NOMO-1 treated with dmso at 0.1 percent for 144 hours (cell line): ENCODE data around the gene HPX.
A peak's percentile ranks its signal among the peaks of the same experiment; 100 is the strongest.

Experiments
- DNase-seq: peaks from one replicate; lab custom pipeline; 2025; ENCODE audit not compliant: unreplicated experiment; lab: John Stamatoyannopoulos, UW

The HPX gene

GRCh38 chr11:6418557-6419008 is 22.2 kb downstream of the HPX start:
- DNase-seq: no peak

DNA sequence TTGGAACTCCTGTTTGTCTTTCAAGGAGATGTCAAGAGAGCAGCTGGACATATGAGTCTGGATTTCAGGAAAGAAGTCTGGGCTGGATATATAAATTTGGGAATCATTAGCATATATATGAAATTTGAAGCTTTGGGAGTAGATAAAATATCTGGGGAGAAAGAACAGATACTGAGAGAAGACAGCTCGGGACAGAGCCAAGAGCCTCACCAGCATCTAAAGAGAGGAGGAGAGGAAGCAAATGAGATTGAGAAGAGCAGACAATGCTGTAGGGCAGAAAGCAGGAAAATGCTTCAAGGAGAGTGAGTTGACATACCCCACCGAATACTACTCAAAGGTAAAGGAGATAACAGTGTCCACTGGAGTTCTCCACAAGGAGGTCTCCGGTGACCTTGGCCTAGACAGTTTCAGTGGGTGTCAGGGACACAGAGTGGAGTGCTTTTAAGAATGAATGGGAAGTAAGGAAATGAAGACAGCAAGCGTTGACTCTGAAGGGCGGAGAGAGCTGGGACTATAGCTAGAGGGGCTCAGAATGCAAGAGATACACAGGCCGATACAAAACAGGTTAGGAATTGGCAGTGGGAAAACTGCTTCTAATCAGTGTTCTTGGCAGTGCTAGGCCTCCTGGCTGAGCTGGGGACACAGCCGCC is 22.8 kb downstream of the HPX start:
- DNase-seq: no peak

DNA sequence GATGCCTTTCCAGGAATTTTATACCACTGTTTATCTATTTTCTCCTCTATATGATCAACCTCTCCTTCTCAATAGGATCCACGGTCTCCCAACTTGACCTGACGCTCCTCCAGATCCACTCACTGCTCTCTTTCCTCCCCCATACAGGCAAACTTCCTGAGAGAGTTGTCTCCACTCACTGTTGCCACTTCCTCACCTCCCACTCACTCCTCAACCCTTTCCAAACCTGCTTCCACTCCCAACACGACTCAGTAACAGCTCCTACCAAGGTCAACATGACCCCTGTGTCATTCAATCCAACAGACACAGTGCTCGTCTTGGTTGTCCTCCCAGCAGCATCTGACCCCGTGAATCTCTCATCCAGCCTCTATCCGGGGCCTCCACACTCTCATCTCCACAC is 25.0 kb downstream of the HPX start:
- DNase-seq: no peak

DNA sequence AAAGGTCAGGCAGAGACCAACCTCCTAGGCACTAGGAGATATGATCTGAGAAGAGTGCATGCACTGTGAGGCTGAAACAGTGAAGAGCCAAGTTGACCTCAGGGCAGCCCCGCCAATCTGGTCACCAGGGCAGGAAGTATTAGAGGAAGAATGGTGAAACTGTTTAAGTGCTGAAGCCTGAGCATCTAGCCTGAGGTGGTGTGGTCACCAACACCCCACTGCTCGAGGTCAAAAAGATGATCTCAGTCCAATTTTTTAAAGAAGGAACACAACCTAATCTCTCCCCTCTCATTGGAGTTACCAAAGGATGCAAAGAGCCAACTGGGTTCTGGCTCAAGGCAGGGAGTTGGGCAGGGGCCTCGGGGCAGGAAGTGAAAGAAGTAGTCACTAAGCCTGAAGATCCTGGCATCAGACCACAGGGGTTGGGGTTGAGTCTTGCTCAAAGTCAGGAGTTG is 25.9 kb downstream of the HPX start:
- peak; percentile 45 for DNase-seq

- no peak for DNase-seq
Observed at GRCh38 chr11:6413791-6414201, 27.0 kb downstream of the HPX start.

- no peak for DNase-seq
Observed at GRCh38 chr11:6411594-6412031, 29.2 kb downstream of the HPX start.

DNA sequence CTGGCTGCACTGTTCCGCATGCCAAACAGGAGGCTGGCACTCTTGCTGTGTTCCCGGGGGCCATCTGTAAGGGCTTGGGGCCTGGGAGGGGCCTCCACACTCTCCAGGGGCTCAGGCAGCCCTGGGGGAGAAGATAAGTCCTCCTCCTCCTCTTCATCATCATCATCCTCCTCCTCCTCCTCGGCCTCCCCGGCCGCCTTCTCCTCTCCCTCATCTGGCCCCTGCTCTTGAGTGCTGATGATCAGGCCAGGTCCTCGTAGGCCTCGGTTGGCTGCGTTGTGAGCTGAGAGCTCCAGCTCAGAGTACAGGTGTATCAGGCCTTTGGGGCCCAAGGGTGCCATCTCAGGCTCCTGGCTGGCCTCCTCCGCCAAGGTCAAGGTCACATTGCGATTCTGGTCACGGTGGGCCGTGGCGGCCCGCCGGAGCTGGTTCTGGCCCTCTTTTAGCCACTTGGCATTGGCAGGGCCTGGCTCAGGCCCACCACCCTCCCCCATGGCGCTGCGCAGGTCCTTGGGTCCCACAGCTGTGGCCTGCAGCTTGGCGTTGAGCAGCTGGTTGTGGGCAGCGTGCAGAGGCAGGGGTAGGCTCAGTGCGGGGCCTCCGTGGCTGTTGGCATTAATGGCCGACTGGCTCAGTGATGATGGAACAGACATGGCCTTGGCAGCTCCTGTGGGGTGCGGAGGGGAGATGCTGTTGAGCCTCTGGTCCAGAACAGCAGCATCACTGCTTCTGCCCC is 29.9 kb downstream of the HPX start:
- no peak for DNase-seq

- no peak for DNase-seq
Observed at GRCh38 chr11:6406370-6406769, 34.4 kb downstream of the HPX start.

DNA sequence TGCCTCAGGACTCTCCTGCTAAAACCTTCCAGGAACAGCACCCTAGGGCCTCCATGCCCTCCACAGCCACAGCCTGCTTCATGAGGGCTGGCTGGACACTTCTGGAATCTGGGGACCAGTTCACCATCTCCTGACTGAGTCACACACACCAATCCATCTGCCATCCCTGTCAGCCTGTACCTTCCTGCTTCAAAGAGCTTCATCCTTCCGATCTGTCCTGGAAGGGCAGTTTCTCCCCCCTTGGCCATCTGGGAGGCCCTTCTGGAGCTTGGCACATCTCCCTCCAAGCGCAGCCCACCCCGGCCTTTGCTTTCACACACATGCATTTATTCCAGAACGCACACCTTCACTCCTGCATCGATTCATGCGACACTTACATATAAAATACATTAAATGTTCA is 34.9 kb downstream of the HPX start:
- no peak for DNase-seq

- DNase-seq: no peak
Observed at GRCh38 chr11:6405052-6405667, 35.6 kb downstream of the HPX start.

DNA sequence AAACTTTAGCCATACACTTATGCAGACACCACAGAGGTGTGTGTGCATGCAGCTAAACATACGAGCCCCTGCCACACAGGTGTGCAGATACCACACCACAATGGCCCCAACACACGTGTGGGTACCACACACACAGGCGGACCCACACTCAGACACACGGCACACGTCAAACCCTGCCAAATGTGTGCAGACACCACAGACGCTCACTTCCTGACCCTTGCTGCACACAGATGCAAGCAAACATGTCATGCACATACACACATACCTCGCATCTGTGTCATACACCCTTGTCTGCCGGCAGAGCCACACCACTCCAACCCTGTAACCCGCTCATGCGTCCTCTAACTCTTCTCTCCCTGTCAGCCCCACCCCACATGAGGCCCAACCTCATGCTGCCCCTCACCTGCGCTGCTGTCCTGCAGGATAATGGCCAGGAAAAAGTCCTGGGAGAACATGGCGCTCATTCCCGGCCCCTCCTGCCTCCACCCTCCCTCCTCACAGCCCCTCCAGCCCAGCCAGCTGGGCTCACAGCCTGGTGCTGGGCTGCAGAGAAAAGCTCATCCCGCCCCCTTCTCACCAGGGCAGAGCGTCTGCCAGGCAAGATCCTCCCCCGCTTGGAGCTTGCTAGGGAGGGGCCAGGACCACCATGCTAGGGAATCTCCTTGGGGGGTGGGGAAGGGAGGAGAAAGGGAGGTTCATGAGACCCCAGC is 36.3 kb downstream of the HPX start:
- no peak for DNase-seq

- DNase-seq: no peak
Observed at GRCh38 chr11:6403539-6403938, 37.2 kb downstream of the HPX start.

GRCh38 chr11:6402561-6402981 is 38.2 kb downstream of the HPX start:
- DNase-seq: no peak

DNA sequence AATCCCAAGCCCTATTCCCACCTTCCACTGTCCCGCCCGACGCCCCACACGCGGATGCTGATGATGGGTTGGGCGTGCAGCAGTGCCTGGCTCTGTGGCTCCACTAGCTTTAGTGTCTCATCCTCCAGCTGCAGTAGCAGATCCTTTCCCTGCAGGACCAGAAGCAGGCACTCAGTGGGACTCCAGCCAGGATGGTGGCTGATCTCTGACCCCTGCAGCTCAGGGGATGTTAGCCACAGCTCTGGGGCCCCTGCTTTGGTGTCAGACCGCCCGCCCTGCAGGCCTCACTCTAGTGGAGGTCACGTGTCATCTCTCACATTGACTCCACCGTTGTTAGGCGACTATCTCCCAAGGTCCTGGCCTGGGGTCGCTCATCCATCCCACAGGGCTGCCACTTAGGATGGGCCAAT is 38.7 kb downstream of the HPX start:
- no peak for DNase-seq

- DNase-seq: no peak
Observed at GRCh38 chr11:6401464-6401863, 39.3 kb downstream of the HPX start.

- no peak for DNase-seq
Observed at GRCh38 chr11:6400431-6401345, 40.1 kb downstream of the HPX start.

- DNase-seq: no peak
Observed at GRCh38 chr11:6397636-6398035, 43.2 kb downstream of the HPX start.

DNA sequence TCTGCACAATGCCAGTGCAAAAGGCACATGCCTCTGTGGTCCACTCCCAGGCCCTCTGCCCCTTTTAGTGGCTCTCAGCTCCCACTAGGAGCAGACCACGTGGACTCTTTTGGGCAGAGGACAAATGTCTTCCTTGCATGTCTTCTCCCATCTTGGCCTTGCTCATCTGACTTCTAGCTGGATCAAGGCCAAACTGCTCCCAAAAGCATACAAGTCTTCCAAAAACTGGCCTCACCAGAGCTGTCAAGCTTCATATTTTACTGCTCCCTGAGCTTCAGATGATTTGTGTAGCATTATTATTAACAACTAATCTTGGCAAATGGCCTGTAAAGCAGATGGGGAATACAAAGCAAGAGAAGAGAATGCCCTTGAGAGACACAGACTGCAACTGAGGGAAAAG is 43.6 kb downstream of the HPX start:
- no peak for DNase-seq

DNA sequence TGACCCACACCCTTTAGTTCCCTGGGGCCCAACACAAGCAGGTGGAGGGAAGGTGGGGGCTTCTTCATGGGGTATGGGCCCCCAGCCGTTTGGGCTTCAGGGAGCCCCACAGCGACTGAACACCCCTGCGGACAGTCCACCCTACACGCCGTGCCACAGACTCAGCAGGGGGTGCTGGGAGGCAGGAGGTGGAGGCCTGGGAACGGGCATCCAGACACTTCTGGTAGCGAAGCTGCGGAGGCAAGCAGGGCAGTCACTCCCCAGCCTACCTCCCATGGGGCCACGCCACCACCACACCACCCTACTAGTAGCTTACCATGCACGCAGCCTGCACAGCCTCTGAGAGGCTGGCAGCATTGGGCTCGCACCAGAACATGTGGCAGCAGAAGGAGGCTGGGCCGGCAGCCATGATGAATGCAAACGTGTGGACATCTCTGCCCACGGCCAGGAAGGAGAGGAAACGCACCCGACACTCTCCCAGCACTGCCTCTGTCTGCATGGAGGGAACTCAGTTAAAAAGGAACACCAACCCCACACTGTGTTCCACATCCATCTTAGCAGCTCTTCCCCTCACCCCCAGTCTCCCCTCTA is 45.2 kb downstream of the HPX start:
- no peak for DNase-seq
